NCI-H1092 (cell line): ENCODE measurements around the gene RALB.

Experiments used
- DNase-seq: peaks from one replicate; lab custom pipeline; 2025; lab: John Stamatoyannopoulos, UW

RALB gene

GRCh38 chr2:120338015-120338414 is 85.4 kb downstream of the RALB start:
- DNase-seq = no peak

- DNase-seq = no peak
Observed at GRCh38 chr2:120341977-120342376, 89.3 kb downstream of the RALB start.

- DNase-seq = no peak
Observed at GRCh38 chr2:120342446-120342845, 89.8 kb downstream of the RALB start.

- DNase-seq = no peak
Observed at GRCh38 chr2:120343100-120343432, 90.4 kb downstream of the RALB start.

GRCh38 chr2:120343433-120344105 is 90.9 kb downstream of the RALB start:
- no peak for DNase-seq
